T-helper 17 cell (primary cell): ENCODE measurements around the gene NOL11. TPM values are rescaled to one million over a fixed set of nuclear protein-coding genes. Genes with fewer than 3 reads are reported as not detected.
"Not testable (repeated sequence)": the region's sequence is repeated elsewhere in the genome, so short reads cannot be mapped to it uniquely, and the experiment has no call there.

ENCODE experiments used
- ATAC-seq: fragments of 150-1000 bp; cut with Tn5 transposase; 2 replicates; pipeline ENCODE4 v1.10.0; 2021; ENCODE audit warnings: mild to moderate bottlenecking, moderate library complexity
- DNase-seq, 3 donors: peaks; one replicate each; pipeline versions ENCODE4 v3.0.0 to v3.0.0-alpha.2; 2020 to 2021
- H3K9me3 ChIP-seq: one replicate; pipeline ENCODE4 v1.7.0; 2013; ENCODE audit warnings: low read length, mild to moderate bottlenecking; ENCODE audit not compliant: control insufficient read depth, poor library complexity, severe bottlenecking
- H3K27ac Mint-ChIP-seq: one replicate; pipeline ENCODE4 v1.8.0; 2022; ENCODE audit warnings: mild to moderate bottlenecking, moderate library complexity, mixed read lengths
- H3K27me3 Mint-ChIP-seq: one replicate; pipeline ENCODE4 v1.8.0; 2022; ENCODE audit warnings: mixed read lengths
- H3K36me3 Mint-ChIP-seq: one replicate; pipeline ENCODE4 v1.8.0; 2022; ENCODE audit warnings: low read depth, mixed read lengths
- H3K4me1 Mint-ChIP-seq: one replicate; pipeline ENCODE4 v1.8.0; 2022; ENCODE audit warnings: mild to moderate bottlenecking, mixed read lengths
- H3K4me3 Mint-ChIP-seq: one replicate; pipeline ENCODE4 v1.8.0; 2022; ENCODE audit warnings: mild to moderate bottlenecking, moderate library complexity, mixed read lengths
- total RNA-seq, 4 donors: library from RNA in 2 of 4; stranded (reverse) in 2 of 4; gene quantifications; one replicate each; pipeline ENCODE4 v1.2.3 and lab custom pipeline; 2022 to 2026

NOL11 gene
- total RNA-seq, 2 donors from 2014 or later: 51.4 to 67.8 TPM

- ATAC-seq (peak; percentile 29), DNase-seq (peak in 2 of 3 donors; percentile 15 to 18)
- Mint-ChIP-seq H3K4me1 (peaks cover 15% of the 10 kb centered on the region), H3K4me3 (peak overlapping the region; percentile 100), H3K36me3 (peaks cover 7% of the 10 kb centered on the region), H3K27me3 (no peaks in the 10 kb centered on the region), H3K27ac (peak overlapping the region; percentile 100)
- no peaks in the 10 kb centered on the region for H3K9me3 ChIP-seq
These were observed 697 bp downstream of the NOL11 start for GRCh38 chr17:67718325-67718941.

- Mint-ChIP-seq H3K27me3 (no peaks in the 10 kb centered on the region), H3K4me3 (peak overlapping the region; percentile 49), H3K36me3 (peaks cover 14% of the 10 kb centered on the region), H3K27ac (peak overlapping the region; percentile 89), H3K4me1 (peaks cover 18% of the 10 kb centered on the region)
- H3K9me3 ChIP-seq: no peaks in the 10 kb centered on the region
- no peak for DNase-seq
- peak; percentile 79 for ATAC-seq
These were observed 7.6 kb downstream of the NOL11 start for GRCh38 chr17:67725373-67725791.

DNA sequence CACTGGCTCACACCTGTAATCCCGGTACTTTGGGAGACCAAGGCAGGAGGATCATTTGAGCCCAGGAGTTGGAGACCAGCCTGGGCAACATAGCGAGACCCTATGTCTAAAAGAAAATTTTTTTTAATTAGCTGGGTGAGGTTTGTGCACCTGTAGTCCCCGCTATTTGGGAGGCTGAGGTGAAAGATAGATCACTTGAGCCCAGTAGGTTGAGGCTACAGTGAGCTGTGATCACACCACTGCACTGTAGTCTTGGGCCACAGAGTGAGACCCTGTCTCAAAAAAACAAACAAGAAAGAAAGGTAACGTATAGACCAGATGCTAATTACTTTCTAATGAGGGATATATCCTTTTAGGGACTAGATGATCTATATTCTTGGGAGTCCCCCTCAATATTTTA lies 8.1 kb downstream of the NOL11 start:
- ATAC-seq (peak; percentile 48), DNase-seq (no peak)
- peak overlapping the region; percentile 89 for H3K27ac Mint-ChIP-seq
- peaks cover 14% of the 10 kb centered on the region for H3K36me3 Mint-ChIP-seq
- H3K9me3 ChIP-seq: no peaks in the 10 kb centered on the region
- no peaks in the 10 kb centered on the region for H3K27me3 Mint-ChIP-seq
- H3K4me1 Mint-ChIP-seq: peaks cover 18% of the 10 kb centered on the region
- H3K4me3 Mint-ChIP-seq: peak overlapping the region; percentile 49

GRCh38 chr17:67727152-67728039 lies 9.7 kb downstream of the NOL11 start:
- not testable (repeated sequence) for ATAC-seq, H3K9me3 ChIP-seq, H3K27me3 Mint-ChIP-seq, DNase-seq
- Mint-ChIP-seq H3K4me3 (peak overlapping the region; percentile 49), H3K36me3 (peaks cover 17% of the 10 kb centered on the region), H3K4me1 (peaks cover 20% of the 10 kb centered on the region), H3K27ac (peak overlapping the region; percentile 89)

DNA sequence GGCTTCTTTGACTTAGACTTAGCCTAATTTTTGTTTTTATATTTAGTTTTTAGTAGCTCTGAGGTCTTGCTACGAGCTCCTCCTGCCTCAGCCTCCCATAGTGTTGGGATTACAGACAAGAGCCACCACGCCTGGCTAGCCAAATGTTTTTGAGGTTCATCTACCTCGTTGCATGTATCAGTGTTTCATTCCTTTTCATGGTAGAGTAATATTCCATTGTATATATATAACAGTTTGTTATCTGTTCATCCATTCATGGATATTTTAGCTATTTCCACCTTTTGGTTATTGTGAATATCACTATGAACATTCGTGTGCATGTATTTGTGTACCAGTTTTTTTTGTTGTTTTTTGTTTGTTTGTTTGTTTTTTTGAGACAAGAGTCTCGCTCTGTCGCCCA lies 12.2 kb downstream of the NOL11 start:
- H3K9me3 ChIP-seq: no peaks in the 10 kb centered on the region
- Mint-ChIP-seq H3K36me3 (peaks cover 22% of the 10 kb centered on the region), H3K27me3 (no peaks in the 10 kb centered on the region), H3K4me3 (no peak overlapping the region), H3K27ac (peak overlapping the region; percentile 27), H3K4me1 (peaks cover 34% of the 10 kb centered on the region)
- ATAC-seq (no peak), DNase-seq (no peak)

- ATAC-seq (no peak), DNase-seq (no peak)
- H3K27me3 Mint-ChIP-seq: no peaks in the 10 kb centered on the region
- no peak overlapping the region for H3K27ac Mint-ChIP-seq
- H3K4me3 Mint-ChIP-seq: no peak overlapping the region
- no peaks in the 10 kb centered on the region for H3K9me3 ChIP-seq
- peaks cover 29% of the 10 kb centered on the region for H3K4me1 Mint-ChIP-seq
- peaks cover 20% of the 10 kb centered on the region for H3K36me3 Mint-ChIP-seq
These were observed 13.0 kb downstream of the NOL11 start for GRCh38 chr17:67730731-67731130.

DNA sequence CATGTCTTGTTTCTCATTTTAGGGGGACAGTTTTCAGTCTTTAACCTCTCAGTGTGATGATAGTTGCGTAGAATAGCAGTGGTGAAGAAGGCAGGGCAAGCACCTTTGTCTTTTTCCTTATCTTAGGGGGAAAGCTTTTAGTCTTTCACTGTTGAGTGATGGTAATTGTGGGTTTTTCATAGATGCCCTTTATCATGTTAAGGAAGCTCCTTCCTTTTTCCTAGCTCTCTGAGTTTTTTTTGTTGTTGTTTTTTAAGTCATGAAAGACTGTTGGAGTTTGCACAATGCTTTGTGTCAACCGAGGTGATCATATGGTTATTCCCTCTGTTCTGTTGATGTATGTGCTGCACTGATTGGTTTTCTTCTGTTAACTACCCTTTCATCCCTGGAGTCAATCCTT lies 15.7 kb downstream of the NOL11 start:
- H3K9me3 ChIP-seq: no peaks in the 10 kb centered on the region
- no peak overlapping the region for H3K4me3 Mint-ChIP-seq
- peaks cover 11% of the 10 kb centered on the region for H3K36me3 Mint-ChIP-seq
- ATAC-seq (no peak), DNase-seq (no peak)
- peaks cover 21% of the 10 kb centered on the region for H3K4me1 Mint-ChIP-seq
- H3K27ac Mint-ChIP-seq: peak overlapping the region; percentile 80
- no peaks in the 10 kb centered on the region for H3K27me3 Mint-ChIP-seq

GRCh38 chr17:67737145-67737544 lies 19.4 kb downstream of the NOL11 start:
- H3K9me3 ChIP-seq: no peaks in the 10 kb centered on the region
- no peak for ATAC-seq
- H3K27me3 Mint-ChIP-seq: no peaks in the 10 kb centered on the region
- H3K27ac Mint-ChIP-seq: no peak overlapping the region
- H3K36me3 Mint-ChIP-seq: peaks cover 5% of the 10 kb centered on the region
- peaks cover 16% of the 10 kb centered on the region for H3K4me1 Mint-ChIP-seq
- H3K4me3 Mint-ChIP-seq: no peak overlapping the region
- DNase-seq: no peak

DNA sequence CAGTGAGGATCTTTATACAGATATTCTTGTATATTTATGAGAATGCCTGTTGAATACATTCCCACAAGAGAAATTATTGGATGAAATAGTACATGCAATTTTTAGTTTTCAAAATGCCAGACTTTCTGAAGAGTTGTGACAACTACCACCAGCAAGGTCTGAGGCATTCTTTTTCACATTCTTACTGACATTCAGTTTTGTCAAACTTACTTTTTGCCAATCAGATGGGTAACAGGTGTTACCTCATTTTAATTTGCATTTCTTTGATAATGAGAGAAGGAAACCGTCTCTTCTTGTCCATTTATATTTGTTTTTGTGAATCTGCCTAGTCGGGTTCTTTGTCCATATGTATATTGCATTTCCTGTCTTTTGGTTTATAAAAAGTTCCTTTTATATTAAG lies 24.3 kb downstream of the NOL11 start:
- Mint-ChIP-seq H3K36me3 (no peaks in the 10 kb centered on the region), H3K27ac (peak overlapping the region; percentile 32), H3K4me3 (no peak overlapping the region), H3K4me1 (no peaks in the 10 kb centered on the region), H3K27me3 (no peaks in the 10 kb centered on the region)
- ATAC-seq (no peak), DNase-seq (no peak)
- no peaks in the 10 kb centered on the region for H3K9me3 ChIP-seq

DNA sequence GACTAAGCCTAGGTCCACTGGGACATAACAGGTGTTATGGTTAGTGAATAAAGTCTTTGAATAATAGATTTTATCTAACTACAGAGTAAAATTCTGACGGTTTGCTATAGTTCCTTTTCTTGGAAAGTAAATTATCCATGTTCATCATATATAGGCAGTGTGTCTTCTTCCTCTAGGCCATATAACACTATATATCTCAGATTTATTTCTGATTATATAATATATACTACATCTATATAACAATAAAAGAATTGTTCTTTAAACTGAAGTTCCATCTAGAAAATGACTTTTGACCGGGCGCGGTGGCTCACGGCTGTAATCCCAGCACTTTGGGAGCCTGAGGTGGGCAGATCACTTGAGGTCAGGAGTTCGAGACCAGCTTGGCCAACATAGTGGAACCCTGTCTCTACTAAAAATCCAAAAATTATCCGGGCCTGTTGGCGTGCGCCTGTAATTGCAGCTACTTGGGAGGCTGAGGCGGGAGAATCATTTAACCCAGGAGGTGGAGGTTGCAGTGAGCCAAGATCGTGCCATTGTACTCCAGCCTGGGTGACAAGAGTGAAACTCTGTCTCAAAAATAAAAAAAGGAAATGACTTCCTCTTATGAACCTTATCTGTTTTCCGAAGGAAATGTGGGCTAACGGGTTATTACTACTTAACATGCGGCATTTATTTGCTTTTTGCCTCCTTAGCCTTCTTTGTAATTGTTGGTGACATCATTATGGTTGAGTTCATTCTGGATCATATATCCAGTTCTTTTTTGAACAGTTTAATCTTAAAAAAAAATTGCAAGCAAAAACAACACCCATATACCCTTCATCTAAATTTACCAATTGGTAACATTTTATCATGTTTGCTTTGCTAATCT lies 29.2 kb downstream of the NOL11 start:
- H3K9me3 ChIP-seq: no peaks in the 10 kb centered on the region
- H3K4me1 Mint-ChIP-seq: no peaks in the 10 kb centered on the region
- H3K36me3 Mint-ChIP-seq: no peaks in the 10 kb centered on the region
- H3K4me3 Mint-ChIP-seq: no peak overlapping the region
- DNase-seq (no peak), ATAC-seq (no peak)
- no peak overlapping the region for H3K27ac Mint-ChIP-seq
- H3K27me3 Mint-ChIP-seq: no peaks in the 10 kb centered on the region

GRCh38 chr17:67747681-67748235 lies 30.0 kb downstream of the NOL11 start:
- Mint-ChIP-seq H3K4me1 (no peaks in the 10 kb centered on the region), H3K4me3 (no peak overlapping the region), H3K36me3 (no peaks in the 10 kb centered on the region), H3K27me3 (no peaks in the 10 kb centered on the region), H3K27ac (no peak overlapping the region)
- ATAC-seq (no peak), DNase-seq (no peak)
- H3K9me3 ChIP-seq: no peaks in the 10 kb centered on the region

DNA sequence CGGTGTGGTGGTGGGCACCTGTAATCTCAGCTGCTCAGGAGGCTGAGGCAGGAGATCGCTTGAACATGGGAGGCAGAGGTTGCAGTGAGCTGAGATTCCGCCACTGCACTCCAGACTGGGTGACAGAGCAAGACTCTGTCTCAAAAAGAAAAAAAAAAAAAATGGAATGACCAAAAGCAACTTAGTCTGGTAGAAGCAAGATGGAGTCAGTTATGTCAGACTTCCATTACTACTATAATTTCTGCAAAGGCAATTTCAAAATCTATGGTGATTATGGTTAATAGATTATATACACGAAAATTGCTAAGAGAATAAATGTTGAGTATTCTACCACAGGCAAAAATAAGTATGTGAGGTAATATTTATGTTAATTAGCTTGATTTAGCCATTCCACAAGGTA lies 32.3 kb downstream of the NOL11 start:
- no peaks in the 10 kb centered on the region for H3K9me3 ChIP-seq
- H3K4me1 Mint-ChIP-seq: peaks cover 2% of the 10 kb centered on the region
- DNase-seq (no peak), ATAC-seq (no peak)
- H3K4me3 Mint-ChIP-seq: no peak overlapping the region
- H3K27me3 Mint-ChIP-seq: no peaks in the 10 kb centered on the region
- H3K36me3 Mint-ChIP-seq: peaks cover 3% of the 10 kb centered on the region
- H3K27ac Mint-ChIP-seq: no peak overlapping the region
